Measurements from ENCODE around the gene ARPC1A. TPM values are rescaled to one million over a fixed set of nuclear protein-coding genes. Genes with fewer than 3 reads are reported as not detected.
A peak's percentile ranks its signal among the peaks of the same experiment; 100 is the strongest.

Gene ARPC1A
- total RNA-seq, 5 donors from 2014 or later (not counting 1 experiment from before 2014, with no cell fraction given): 30.6 to 49.1 (median 40.4) TPM

DNA sequence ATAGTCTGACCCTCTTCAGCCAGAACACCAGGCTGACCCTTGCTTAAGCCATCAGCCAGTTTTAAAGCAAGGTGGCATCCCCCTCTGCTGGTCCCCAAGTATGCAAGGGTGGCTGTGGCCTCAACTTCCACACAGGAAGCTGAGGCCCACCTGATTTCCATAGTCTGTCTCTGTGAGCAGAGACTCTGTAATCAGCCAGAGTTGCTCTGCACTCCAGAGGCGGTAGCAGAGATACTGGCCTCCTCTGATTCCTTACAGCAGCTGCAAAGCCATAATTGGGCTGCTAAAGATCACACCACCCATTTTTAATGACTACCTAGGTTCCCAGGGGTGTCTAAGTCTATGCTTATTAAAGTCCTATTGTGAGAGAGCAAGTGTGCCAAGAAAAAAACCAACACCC lies 80.9 kb downstream of the ARPC1A start:
- peaks cover 18 to 57% of the 10 kb centered on the region in 2 experiments for H3K4me1 ChIP-seq (ENCODE audit: control insufficient read depth in 1 of 2, extremely low read depth in 1 of 2, insufficient read depth in 2 of 2, low read length in 2 of 2)
- H3K27me3 ChIP-seq (replicated peaks in 1 of 2; ENCODE audit: control insufficient read depth in 2 of 2, extremely low read depth in 1 of 2, insufficient read depth in 2 of 2, low read length in 1 of 2): no peaks in the 10 kb centered on the region
- ChIA-PET POLR2A (interaction anchor here (0.5 to 0.9 kb wide), 4 partner anchors 22 to 426 kb away, joined by 3 read pairs; no protein-coding TSS in a partner anchor), CTCF (interaction anchor here in 1 of 2 donors (2.6 kb wide), 1 partner anchor 98 kb away, joined by 5 read pairs; the partner anchor contains the start of gene ZKSCAN5)
- ATAC-seq (replicated peaks in 1 of 4) (no peak), DNase-seq (no peak)
- H3K36me3 ChIP-seq (ENCODE audit: control insufficient read depth in 2 of 2, extremely low read depth in 1 of 2, insufficient read depth in 1 of 2, low read length in 1 of 2): peaks cover 12 to 43% of the 10 kb centered on the region in 2 donors
- Mint-ChIP-seq H3K27ac (peak overlapping the region; percentile 94 to 99), H3K27me3 (no peaks in the 10 kb centered on the region), H3K4me3 (peak overlapping the region; percentile 9 to 93 (median 93)), H3K36me3 (peaks cover 26% of the 10 kb centered on the region), H3K4me1 (peaks cover 42 to 63% (median 56%) of the 10 kb centered on the region in 3 donors), H3K9me3 (no peaks in the 10 kb centered on the region)
- H3K27ac ChIP-seq (ENCODE audit: low read length): peak overlapping the region; percentile 91
- H3K4me3 ChIP-seq (ENCODE audit: control insufficient read depth in 1 of 2, extremely low read depth in 1 of 2, low read length in 1 of 2): no peak overlapping the region
- H3K9me3 ChIP-seq: no peaks in the 10 kb centered on the region
- WGBS (ENCODE audit: insufficient coverage): 17% methylated on average over 1 of the region's 1 CpG

DNA sequence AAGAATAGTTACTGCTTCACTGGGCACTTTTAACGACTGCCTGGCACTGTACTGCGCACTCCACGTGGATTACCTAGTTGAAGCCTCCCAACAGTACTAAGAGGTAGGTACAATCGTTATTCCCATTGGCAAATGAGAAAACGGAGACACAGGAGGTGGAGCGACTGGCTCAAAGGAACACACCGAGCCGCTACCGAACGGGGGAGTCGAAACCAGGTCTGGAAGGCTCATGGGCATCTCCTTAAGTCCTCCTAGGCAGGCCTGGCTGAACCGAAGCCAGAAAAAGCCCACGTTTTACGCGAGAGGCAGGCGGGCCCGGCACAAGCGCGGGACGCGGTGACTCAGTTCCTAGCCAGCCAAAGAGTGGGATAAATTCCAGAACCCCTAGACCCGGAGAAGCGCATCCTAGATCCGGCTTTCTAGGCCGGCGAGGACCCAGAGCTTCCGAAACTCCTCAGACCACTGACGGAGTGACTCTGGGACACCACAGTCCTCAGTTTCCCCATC lies 82.2 kb downstream of the ARPC1A start:
- peaks cover 9 to 47% of the 10 kb centered on the region in 2 donors for H3K36me3 ChIP-seq (ENCODE audit: control insufficient read depth in 2 of 2, extremely low read depth in 1 of 2, insufficient read depth in 1 of 2, low read length in 1 of 2)

DNA sequence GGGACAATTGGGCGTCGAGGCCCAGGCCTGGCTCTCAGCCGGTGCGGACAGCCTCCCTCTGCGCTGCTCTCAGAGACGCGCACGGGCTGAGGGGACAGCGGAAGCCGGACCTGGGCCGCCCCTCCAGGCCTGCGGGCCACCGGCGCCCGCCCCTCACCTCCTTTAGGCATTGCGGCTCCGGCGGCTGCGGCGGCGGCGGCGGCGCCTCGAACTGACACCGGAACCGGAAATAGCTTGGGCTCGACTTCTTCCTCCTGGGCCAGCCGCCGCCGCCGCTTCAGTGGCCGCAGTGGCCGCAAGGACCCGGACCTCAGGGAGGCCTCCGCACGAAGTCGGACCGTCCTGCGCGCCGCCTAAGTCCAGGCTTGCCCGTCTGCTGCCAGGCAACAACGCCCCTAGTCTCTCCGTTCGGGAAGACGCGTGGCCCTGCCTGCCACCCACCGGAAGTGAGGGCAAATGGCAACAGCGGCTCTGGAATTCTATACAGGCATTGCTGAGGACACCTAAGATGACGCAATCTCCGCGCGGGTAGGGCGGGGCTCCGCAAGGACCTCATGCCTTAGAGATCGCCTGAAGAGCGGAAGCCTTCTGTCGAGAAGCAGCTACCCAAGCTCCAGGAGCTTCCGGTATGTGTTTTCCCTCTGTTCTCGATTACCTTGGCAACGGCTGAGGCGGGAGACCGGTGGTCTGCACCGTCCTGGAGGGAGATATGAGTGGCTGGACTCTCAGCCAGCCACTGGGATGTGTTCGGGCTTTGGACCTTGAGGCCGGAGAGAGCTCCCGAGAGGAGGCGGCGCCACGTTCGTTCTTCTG lies 82.9 kb downstream of the ARPC1A start, which contains the start of the genes BUD31 and PDAP1:
Gene BUD31, plus strand, starts transcription at position 591 of the 813 bp plus-strand sequence. CDS start 2,124 bp downstream, outside the sequence.
Gene PDAP1, minus strand, starts transcription at position 219 of the 813 bp plus-strand sequence. Its CDS starts 49 bp downstream, at position 170.
- ChIA-PET POLR2A (interaction anchor here (0.5 to 1.9 kb wide), 16 partner anchors 9 to 1808 kb away, joined by 3 to 9 read pairs (median 4); partner anchors contain the start of genes PLOD3 (in 1 of the 2), ZKSCAN5 (in 1 of the 2) and ZSCAN25 (in 1 of the 2)), CTCF (interaction anchor here in 1 of 2 donors (0.6 to 2.6 kb wide), 11 partner anchors 12 to 172 kb away, joined by 3 to 7 read pairs (median 4); partner anchors contain the start of genes ARPC1B and ZKSCAN5)
- peaks cover 33% of the 10 kb centered on the region for H3K36me3 Mint-ChIP-seq
- Histone ChIP-seq H3K27me3 (replicated peaks in 1 of 2; ENCODE audit: control insufficient read depth in 2 of 2, extremely low read depth in 1 of 2, insufficient read depth in 2 of 2, low read length in 1 of 2) (no peaks in the 10 kb centered on the region), H3K9me3 (no peaks in the 10 kb centered on the region), H3K27ac (ENCODE audit: low read length) (peak within 1 kb of the TSS; percentile 91), H3K4me1 (ENCODE audit: control insufficient read depth in 1 of 2, extremely low read depth in 1 of 2, insufficient read depth in 2 of 2, low read length in 2 of 2) (peaks cover 18 to 56% of the 10 kb centered on the region in 2 experiments), H3K36me3 (ENCODE audit: control insufficient read depth in 2 of 2, extremely low read depth in 1 of 2, insufficient read depth in 1 of 2, low read length in 1 of 2) (peaks cover 9 to 47% of the 10 kb centered on the region in 2 donors), H3K4me3 (ENCODE audit: control insufficient read depth in 1 of 2, extremely low read depth in 1 of 2, low read length in 1 of 2) (peak within 1 kb of the TSS; percentile 87 to 94)
- DNase-seq (peak; percentile 86 to 99 (median 93)), ATAC-seq (replicated peaks in 1 of 4) (peak; percentile 86 to 92 (median 88))
- peaks cover 47 to 66% (median 52%) of the 10 kb centered on the region in 3 donors for H3K4me1 Mint-ChIP-seq
- H3K27ac Mint-ChIP-seq: peak within 1 kb of the TSS; percentile 94 to 99
- no peaks in the 10 kb centered on the region for H3K9me3 Mint-ChIP-seq
- H3K4me3 Mint-ChIP-seq: peak within 1 kb of the TSS; percentile 93 to 94 (median 93)
- under 1% methylated on average over 65 of the region's 72 CpGs for WGBS (ENCODE audit: insufficient coverage)
- no peaks in the 10 kb centered on the region for H3K27me3 Mint-ChIP-seq

More for the DNA sequence above, 82.2 kb downstream of the ARPC1A start:
- H3K4me3 ChIP-seq (ENCODE audit: control insufficient read depth in 1 of 2, extremely low read depth in 1 of 2, low read length in 1 of 2): peak overlapping the region; percentile 87 to 94
- Mint-ChIP-seq H3K27ac (peak overlapping the region; percentile 94 to 99), H3K36me3 (peaks cover 34% of the 10 kb centered on the region), H3K9me3 (no peaks in the 10 kb centered on the region), H3K4me3 (peak overlapping the region; percentile 93 to 94 (median 93)), H3K4me1 (peaks cover 48 to 67% (median 54%) of the 10 kb centered on the region in 3 donors), H3K27me3 (no peaks in the 10 kb centered on the region)
- peak overlapping the region; percentile 91 for H3K27ac ChIP-seq (ENCODE audit: low read length)
- ChIA-PET CTCF (interaction anchor here (0.5 to 2.6 kb wide), 5 partner anchors 15 to 172 kb away, joined by 3 to 8 read pairs (median 4); partner anchors contain the start of genes ARPC1B (in 1 of the 2) and ZKSCAN5 (in 1 of the 2)), POLR2A (interaction anchor here (0.6 to 1.9 kb wide), 4 partner anchors 14 to 33 kb away, joined by 5 to 9 read pairs (median 6); no protein-coding TSS in a partner anchor)
- no peaks in the 10 kb centered on the region for H3K27me3 ChIP-seq (replicated peaks in 1 of 2; ENCODE audit: control insufficient read depth in 2 of 2, extremely low read depth in 1 of 2, insufficient read depth in 2 of 2, low read length in 1 of 2)
- no peaks in the 10 kb centered on the region for H3K9me3 ChIP-seq
- DNase-seq (peak in 12 of 35 experiments; percentile 9 to 56 (median 17)), ATAC-seq (replicated peaks in 1 of 4) (peak in 3 of 4 experiments; percentile 7 to 15 (median 12))
- H3K4me1 ChIP-seq (ENCODE audit: control insufficient read depth in 1 of 2, extremely low read depth in 1 of 2, insufficient read depth in 2 of 2, low read length in 2 of 2): peaks cover 18 to 57% of the 10 kb centered on the region in 2 experiments
- 0% methylated on average over 25 of the region's 28 CpGs for WGBS (ENCODE audit: insufficient coverage)

DNA sequence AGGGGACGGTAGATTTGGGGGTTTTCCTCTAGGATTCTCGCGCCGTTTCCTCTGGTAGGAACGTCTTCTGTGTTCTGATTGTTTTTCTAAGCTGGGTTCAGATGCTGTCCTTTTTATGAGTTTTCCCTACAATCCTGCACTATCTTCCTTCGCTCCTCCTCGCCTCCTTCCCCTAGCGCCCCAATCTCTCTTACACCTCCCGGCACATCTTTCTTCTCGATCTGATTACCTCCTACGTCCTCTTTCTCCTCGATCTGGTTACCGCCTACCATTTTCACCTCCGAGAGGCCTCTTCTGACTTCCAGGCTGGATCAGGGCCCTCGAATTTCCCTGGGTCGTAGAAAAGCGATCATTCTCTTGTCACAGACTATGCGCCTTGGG lies 83.5 kb downstream of the ARPC1A start:
- peak overlapping the region; percentile 91 for H3K27ac ChIP-seq (ENCODE audit: low read length)
- H3K4me3 ChIP-seq (ENCODE audit: control insufficient read depth in 1 of 2, extremely low read depth in 1 of 2, low read length in 1 of 2): peak overlapping the region; percentile 87 to 94
- ATAC-seq (replicated peaks in 1 of 4): peak in 3 of 4 experiments; percentile 7 to 20 (median 18)
- H3K4me1 ChIP-seq (ENCODE audit: control insufficient read depth in 1 of 2, extremely low read depth in 1 of 2, insufficient read depth in 2 of 2, low read length in 2 of 2): peaks cover 18 to 50% of the 10 kb centered on the region in 2 experiments
- no peaks in the 10 kb centered on the region for H3K9me3 ChIP-seq
- Mint-ChIP-seq H3K27ac (peak overlapping the region; percentile 94 to 99), H3K4me1 (peaks cover 41 to 61% (median 51%) of the 10 kb centered on the region in 3 donors), H3K4me3 (peak overlapping the region; percentile 93 to 94 (median 93)), H3K27me3 (no peaks in the 10 kb centered on the region), H3K9me3 (no peaks in the 10 kb centered on the region), H3K36me3 (peaks cover 27% of the 10 kb centered on the region)
- H3K27me3 ChIP-seq (replicated peaks in 1 of 2; ENCODE audit: control insufficient read depth in 2 of 2, extremely low read depth in 1 of 2, insufficient read depth in 2 of 2, low read length in 1 of 2): no peaks in the 10 kb centered on the region
- peak in 2 of 35 experiments; percentile 15 to 36 for DNase-seq
- POLR2A ChIA-PET: interaction anchor here (0.5 to 1.9 kb wide), 15 partner anchors 9 to 1808 kb away, joined by 3 to 9 read pairs (median 4); partner anchors contain the start of genes PLOD3 (in 1 of the 2), ZKSCAN5 (in 1 of the 2) and ZSCAN25 (in 1 of the 2)
- peaks cover 6 to 46% of the 10 kb centered on the region in 2 donors for H3K36me3 ChIP-seq (ENCODE audit: control insufficient read depth in 2 of 2, extremely low read depth in 1 of 2, insufficient read depth in 1 of 2, low read length in 1 of 2)
- WGBS (ENCODE audit: insufficient coverage): under 1% methylated on average over 13 of the region's 18 CpGs
- CTCF ChIA-PET: interaction anchor here in 1 of 2 donors (0.6 to 2.6 kb wide), 9 partner anchors 12 to 151 kb away, joined by 3 to 7 read pairs (median 4); partner anchors contain the start of gene ZKSCAN5

DNA sequence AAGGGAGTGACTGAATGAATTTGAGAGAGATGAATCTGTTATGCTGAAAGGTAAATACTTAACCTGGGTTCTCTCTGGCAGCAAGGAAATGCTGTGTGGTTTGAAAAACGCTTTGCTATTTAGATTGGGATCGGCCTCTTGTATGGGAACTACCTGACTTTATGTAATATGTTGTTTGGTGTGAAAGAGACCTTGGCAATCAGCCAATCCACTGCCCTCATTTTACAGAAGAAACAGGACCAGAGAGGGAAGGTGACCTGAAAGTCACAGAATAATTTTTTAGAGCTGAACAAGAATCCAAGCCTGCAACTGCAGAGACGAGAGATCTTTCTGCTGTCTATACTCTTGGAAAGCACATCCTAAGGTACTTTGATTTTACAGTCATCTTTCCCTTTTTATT lies 84.1 kb downstream of the ARPC1A start:
- WGBS (ENCODE audit: insufficient coverage): no CpG with 5 or more reads among the region's 3 CpGs
- peak overlapping the region; percentile 94 to 99 for H3K27ac Mint-ChIP-seq
- Histone ChIP-seq H3K27ac (ENCODE audit: low read length) (peak overlapping the region; percentile 91), H3K4me1 (ENCODE audit: control insufficient read depth in 1 of 2, extremely low read depth in 1 of 2, insufficient read depth in 2 of 2, low read length in 2 of 2) (peaks cover 18 to 44% of the 10 kb centered on the region in 2 experiments), H3K9me3 (no peaks in the 10 kb centered on the region), H3K4me3 (ENCODE audit: control insufficient read depth in 1 of 2, extremely low read depth in 1 of 2, low read length in 1 of 2) (peak overlapping the region in 1 of 2 donors; percentile 87), H3K36me3 (ENCODE audit: control insufficient read depth in 2 of 2, extremely low read depth in 1 of 2, insufficient read depth in 1 of 2, low read length in 1 of 2) (peaks cover under 1 to 46% of the 10 kb centered on the region in 2 donors), H3K27me3 (replicated peaks in 1 of 2; ENCODE audit: control insufficient read depth in 2 of 2, extremely low read depth in 1 of 2, insufficient read depth in 2 of 2, low read length in 1 of 2) (no peaks in the 10 kb centered on the region)
- no peaks in the 10 kb centered on the region for H3K27me3 Mint-ChIP-seq
- ChIA-PET CTCF (no interaction called here), POLR2A (interaction anchor here (0.6 to 0.8 kb wide), 2 partner anchors 17 to 54 kb away, joined by 3 to 5 read pairs; no protein-coding TSS in a partner anchor)
- ATAC-seq (replicated peaks in 1 of 4) (no peak), DNase-seq (peak in 1 of 35 experiments; percentile 49)
- H3K9me3 Mint-ChIP-seq: no peaks in the 10 kb centered on the region
- H3K4me1 Mint-ChIP-seq: peaks cover 38 to 57% (median 50%) of the 10 kb centered on the region in 3 donors
- peaks cover 27% of the 10 kb centered on the region for H3K36me3 Mint-ChIP-seq
- peak overlapping the region; percentile 93 to 94 (median 93) for H3K4me3 Mint-ChIP-seq
